HepG2 (cell line): ENCODE results near the gene TEKT5. TPM values are rescaled to one million over a fixed set of nuclear protein-coding genes. Genes with fewer than 3 reads are reported as not detected.

Experiments used
- CREB3 ChIP-seq: sonication (generic); formaldehyde crosslinking; IDR thresholded peaks from 2 replicates; pipeline ENCODE4 v1.5.0; 2020; ENCODE audit warnings: missing genetic modification reagents
- GATA4 ChIP-seq: sonication (generic); IDR thresholded peaks from 2 replicates; pipeline ENCODE4 v1.6.1; 2016; ENCODE audit warnings: antibody characterized with exemption, low read depth, borderline replicate concordance
- GTF2F1 ChIP-seq: fragments of 150-350 bp; IDR thresholded peaks from 2 replicates; pipeline ENCODE4 v1.6.1; 2014; ENCODE audit warnings: low read length
- HNRNPK ChIP-seq: fragments of 200-400 bp; formaldehyde crosslinking; IDR thresholded peaks from 2 replicates; pipeline ENCODE4 v1.6.1; 2018; ENCODE audit warnings: low read length, low read depth, moderate library complexity, mild to moderate bottlenecking; ENCODE audit not compliant: poor library complexity, severe bottlenecking
- PAF1 ChIP-seq: IDR thresholded peaks from 2 replicates; pipeline ENCODE4 v1.6.1; 2016; ENCODE audit warnings: missing genetic modification reagents, missing compliant biosample characterization
- SNAPC2 ChIP-seq: sonication (generic); formaldehyde crosslinking; IDR thresholded peaks from 2 replicates; pipeline ENCODE4 v1.8.1; 2022; ENCODE audit warnings: mild to moderate bottlenecking, missing genetic modification reagents
- SUZ12 ChIP-seq: fragments of 150-350 bp; IDR thresholded peaks from 2 replicates; pipeline ENCODE4 v1.6.1; 2014; ENCODE audit warnings: low read depth, low read length
- TRIM22 ChIP-seq: fragments of 450-650 bp; IDR thresholded peaks from 2 replicates; pipeline ENCODE4 v1.6.1; 2017
- ZFP36L2 ChIP-seq: sonication (generic); formaldehyde crosslinking; IDR thresholded peaks from 2 replicates; pipeline ENCODE4 v1.4.0; 2020; ENCODE audit warnings: missing genetic modification reagents
- ZNF230 ChIP-seq: sonication (generic); formaldehyde crosslinking; IDR thresholded peaks from 2 replicates; pipeline ENCODE4 v1.4.0; 2020; ENCODE audit warnings: mild to moderate bottlenecking, missing genetic modification reagents
- ZNF232 ChIP-seq: sonication (generic); formaldehyde crosslinking; IDR thresholded peaks from 2 replicates; pipeline ENCODE4 v1.4.0; 2020; ENCODE audit warnings: missing genetic modification reagents, borderline replicate concordance
- ZNF253 ChIP-seq: sonication (generic); formaldehyde crosslinking; IDR thresholded peaks from 2 replicates; pipeline ENCODE4 v1.8.0; 2022; ENCODE audit warnings: mild to moderate bottlenecking, missing genetic modification reagents, borderline replicate concordance
- ZNF362 ChIP-seq: sonication (generic); formaldehyde crosslinking; IDR thresholded peaks from 2 replicates; pipeline ENCODE4 v1.4.0; 2020; ENCODE audit warnings: missing genetic modification reagents, mild to moderate bottlenecking, borderline replicate concordance
- ZNF414 ChIP-seq: sonication (generic); formaldehyde crosslinking; IDR thresholded peaks from 2 replicates; pipeline ENCODE4 v1.5.0; 2020; ENCODE audit warnings: missing genetic modification reagents
- ZNF530 ChIP-seq: sonication (generic); formaldehyde crosslinking; IDR thresholded peaks from 2 replicates; pipeline ENCODE4 v1.5.0; 2020; ENCODE audit warnings: low read depth, mild to moderate bottlenecking, missing genetic modification reagents
- ZNF547 ChIP-seq: sonication (generic); formaldehyde crosslinking; IDR thresholded peaks from 2 replicates; pipeline ENCODE4 v1.5.1; 2020; ENCODE audit warnings: mild to moderate bottlenecking, missing genetic modification reagents
- ZSCAN20 ChIP-seq: sonication (generic); formaldehyde crosslinking; IDR thresholded peaks from 2 replicates; pipeline ENCODE4 v1.4.0; 2020; ENCODE audit warnings: missing genetic modification reagents, mild to moderate bottlenecking, borderline replicate concordance
- polyA plus RNA-seq, 8 experiments: library from polyadenylated mRNA; depleted of rRNA in 3 of 8; stranded (reverse) in 7 of 8; unstranded in 1 of 8; fragments of >200 nt; fragmentation: Illumina TruSeq in 4 of 8; extraction: Trizol in 4 of 8; gene quantifications; 2 replicates each; pipeline versions ENCODE4 v1.2.1 to v1.2.3, GENCODE V29; 2011 to 2016; ENCODE audit warnings: low read depth in 4 of 8, missing spikeins in 1 of 8, mixed read lengths in 1 of 8; ENCODE audit not compliant: insufficient read depth in 1 of 8
- total RNA-seq, 5 experiments: library from RNA; depleted of rRNA; stranded (reverse); fragments of >200 nt; fragmentation: Illumina TruSeq; extraction: Trizol; gene quantifications; 2 replicates each; pipeline ENCODE4 v1.2.3, GENCODE V29; 2016; ENCODE audit warnings: low read depth in 1 of 5
- TF ChIP-seq, protein P1 (sequence below): sonication (generic); formaldehyde crosslinking; IDR thresholded peaks from 2 replicates; pipeline ENCODE4 v1.4.0; 2020; ENCODE audit warnings: missing genetic modification reagents, borderline replicate concordance
- TF ChIP-seq, protein P2 (sequence below): sonication (generic); formaldehyde crosslinking; IDR thresholded peaks from 2 replicates; pipeline ENCODE4 v1.4.0; 2020; ENCODE audit warnings: missing genetic modification reagents, mild to moderate bottlenecking, borderline replicate concordance

TEKT5 gene
- total and polyA plus RNA-seq, 2 of the 13 experiments (the other 11 are each of a cell fraction or from before 2014, with no cell fraction given) = 0.16 TPM; not detected in 1

DNA sequence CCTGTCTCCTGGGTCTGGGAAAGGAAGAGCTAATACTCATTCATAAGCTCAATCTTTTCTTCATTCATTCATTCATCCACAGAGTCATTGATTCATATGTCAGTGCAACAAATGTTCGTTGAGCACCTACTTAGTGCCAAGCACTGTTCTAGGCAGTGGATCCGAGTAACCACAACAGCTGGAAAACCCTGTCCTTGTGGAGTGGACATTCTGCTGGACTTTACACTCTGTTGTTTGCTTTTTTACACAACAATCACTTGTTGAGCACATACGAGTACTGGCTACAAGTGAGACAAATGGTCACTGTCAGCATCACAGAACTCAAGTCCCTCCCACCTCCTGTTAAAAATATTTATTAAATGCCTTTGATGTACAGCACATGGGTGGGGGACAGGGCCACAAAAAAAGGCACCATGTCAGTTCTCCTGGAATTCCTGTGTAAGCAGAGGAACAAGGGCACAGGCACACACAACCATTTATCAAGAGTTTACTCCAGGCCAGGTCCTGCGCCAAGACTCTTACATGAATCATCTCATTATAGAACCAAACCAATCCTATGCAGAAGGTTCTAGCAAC, 46.9 kb downstream of the TEKT5 start (continued):
- TF ChIP-seq ZNF230 (CRISPR knock-in tag) (0 out of 2 replicates have a peak, but pooled peaks have one; percentile 43), ZFP36L2 (no peak), ZNF253 (CRISPR knock-in tag) (0 out of 2 replicates have a peak, but pooled peaks have one; percentile 68), TRIM22 (no peak), HNRNPK (no peak), GATA4 (peak; percentile 95), ZSCAN20 (CRISPR knock-in tag) (no peak), ZNF362 (CRISPR knock-in tag) (peak; percentile 97), CREB3 (no peak), PAF1 (CRISPR knock-in tag) (no peak), ZNF232 (CRISPR knock-in tag) (peak; percentile 67; the same call in 1 of the 2 replicates), ZNF530 (CRISPR knock-in tag) (no peak), ZNF547 (CRISPR knock-in tag) (peak; percentile 92), ZNF414 (CRISPR knock-in tag) (peak; percentile 97), SNAPC2 (CRISPR knock-in tag) (peak; percentile 98), GTF2F1 (no peak), SUZ12 (no peak)
- TF ChIP-seq, protein P1, sequence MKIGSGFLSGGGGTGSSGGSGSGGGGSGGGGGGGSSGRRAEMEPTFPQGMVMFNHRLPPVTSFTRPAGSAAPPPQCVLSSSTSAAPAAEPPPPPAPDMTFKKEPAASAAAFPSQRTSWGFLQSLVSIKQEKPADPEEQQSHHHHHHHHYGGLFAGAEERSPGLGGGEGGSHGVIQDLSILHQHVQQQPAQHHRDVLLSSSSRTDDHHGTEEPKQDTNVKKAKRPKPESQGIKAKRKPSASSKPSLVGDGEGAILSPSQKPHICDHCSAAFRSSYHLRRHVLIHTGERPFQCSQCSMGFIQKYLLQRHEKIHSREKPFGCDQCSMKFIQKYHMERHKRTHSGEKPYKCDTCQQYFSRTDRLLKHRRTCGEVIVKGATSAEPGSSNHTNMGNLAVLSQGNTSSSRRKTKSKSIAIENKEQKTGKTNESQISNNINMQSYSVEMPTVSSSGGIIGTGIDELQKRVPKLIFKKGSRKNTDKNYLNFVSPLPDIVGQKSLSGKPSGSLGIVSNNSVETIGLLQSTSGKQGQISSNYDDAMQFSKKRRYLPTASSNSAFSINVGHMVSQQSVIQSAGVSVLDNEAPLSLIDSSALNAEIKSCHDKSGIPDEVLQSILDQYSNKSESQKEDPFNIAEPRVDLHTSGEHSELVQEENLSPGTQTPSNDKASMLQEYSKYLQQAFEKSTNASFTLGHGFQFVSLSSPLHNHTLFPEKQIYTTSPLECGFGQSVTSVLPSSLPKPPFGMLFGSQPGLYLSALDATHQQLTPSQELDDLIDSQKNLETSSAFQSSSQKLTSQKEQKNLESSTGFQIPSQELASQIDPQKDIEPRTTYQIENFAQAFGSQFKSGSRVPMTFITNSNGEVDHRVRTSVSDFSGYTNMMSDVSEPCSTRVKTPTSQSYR (CRISPR knock-in tag) = peak; percentile 92; the same call in 1 of the 2 replicates
- TF ChIP-seq, protein P2, sequence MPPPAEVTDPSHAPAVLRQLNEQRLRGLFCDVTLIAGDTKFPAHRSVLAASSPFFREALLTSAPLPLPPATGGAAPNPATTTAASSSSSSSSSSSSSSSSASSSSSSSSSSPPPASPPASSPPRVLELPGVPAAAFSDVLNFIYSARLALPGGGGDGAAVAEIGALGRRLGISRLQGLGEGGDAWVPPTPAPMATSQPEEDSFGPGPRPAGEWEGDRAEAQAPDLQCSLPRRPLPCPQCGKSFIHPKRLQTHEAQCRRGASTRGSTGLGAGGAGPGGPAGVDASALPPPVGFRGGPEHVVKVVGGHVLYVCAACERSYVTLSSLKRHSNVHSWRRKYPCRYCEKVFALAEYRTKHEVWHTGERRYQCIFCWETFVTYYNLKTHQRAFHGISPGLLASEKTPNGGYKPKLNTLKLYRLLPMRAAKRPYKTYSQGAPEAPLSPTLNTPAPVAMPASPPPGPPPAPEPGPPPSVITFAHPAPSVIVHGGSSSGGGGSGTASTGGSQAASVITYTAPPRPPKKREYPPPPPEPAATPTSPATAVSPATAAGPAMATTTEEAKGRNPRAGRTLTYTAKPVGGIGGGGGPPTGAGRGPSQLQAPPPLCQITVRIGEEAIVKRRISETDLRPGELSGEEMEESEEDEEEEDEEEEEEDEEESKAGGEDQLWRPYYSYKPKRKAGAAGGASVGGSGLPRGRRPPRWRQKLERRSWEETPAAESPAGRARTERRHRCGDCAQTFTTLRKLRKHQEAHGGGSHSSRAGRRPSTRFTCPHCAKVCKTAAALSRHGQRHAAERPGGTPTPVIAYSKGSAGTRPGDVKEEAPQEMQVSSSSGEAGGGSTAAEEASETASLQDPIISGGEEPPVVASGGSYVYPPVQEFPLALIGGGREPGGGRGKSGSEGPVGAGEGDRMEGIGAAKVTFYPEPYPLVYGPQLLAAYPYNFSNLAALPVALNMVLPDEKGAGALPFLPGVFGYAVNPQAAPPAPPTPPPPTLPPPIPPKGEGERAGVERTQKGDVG = peak; percentile 43; the same call in 1 of the 2 replicates
